ENCODE data around the gene SLC7A5. TPM values are rescaled to one million over a fixed set of nuclear protein-coding genes. Genes with fewer than 3 reads are reported as not detected.

The SLC7A5 gene
- total RNA-seq, 1 donor from 2014 or later, result 271 TPM

DNA sequence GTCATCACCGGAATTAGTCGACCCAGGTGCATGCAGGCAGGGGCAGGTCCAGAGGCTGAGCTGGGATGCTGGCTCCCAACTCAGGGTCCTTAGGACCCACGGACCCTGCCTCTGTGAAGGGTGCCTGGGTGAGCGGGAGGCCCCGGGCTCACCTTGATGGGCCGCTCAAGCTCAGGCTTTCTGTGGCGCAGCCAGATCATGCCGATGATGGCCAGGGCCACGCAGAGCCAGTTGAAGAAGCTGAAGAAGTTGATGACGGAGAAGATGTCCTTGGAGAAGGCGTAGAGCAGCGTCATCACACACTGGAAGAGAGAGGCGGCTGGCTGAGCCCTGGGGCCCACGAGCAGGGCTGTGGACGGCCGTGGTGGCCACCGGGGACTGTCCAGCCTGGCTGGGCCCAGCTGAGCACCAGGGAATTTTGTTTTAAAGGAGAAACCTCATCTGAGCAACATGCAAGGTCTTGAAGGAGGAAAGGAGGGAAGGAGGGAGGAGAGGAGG lies 32.9 kb downstream of the SLC7A5 start:
- no peaks in the 10 kb centered on the region for H3K9me3 Mint-ChIP-seq
- no peak overlapping the region for H3K4me3 Mint-ChIP-seq (ENCODE audit: low read depth)
- no peak for DNase-seq (ENCODE audit: low spot score)
- H3K36me3 Mint-ChIP-seq (ENCODE audit: low read depth), result peaks cover 57% of the 10 kb centered on the region
- H3K4me1 Mint-ChIP-seq (ENCODE audit: low read depth), result no peaks in the 10 kb centered on the region
- no peaks in the 10 kb centered on the region for H3K27me3 Mint-ChIP-seq (ENCODE audit: low read depth)
- no peak overlapping the region for H3K27ac Mint-ChIP-seq
- intact Hi-C loops (cut with micrococcal nuclease), result no loop called here

DNA sequence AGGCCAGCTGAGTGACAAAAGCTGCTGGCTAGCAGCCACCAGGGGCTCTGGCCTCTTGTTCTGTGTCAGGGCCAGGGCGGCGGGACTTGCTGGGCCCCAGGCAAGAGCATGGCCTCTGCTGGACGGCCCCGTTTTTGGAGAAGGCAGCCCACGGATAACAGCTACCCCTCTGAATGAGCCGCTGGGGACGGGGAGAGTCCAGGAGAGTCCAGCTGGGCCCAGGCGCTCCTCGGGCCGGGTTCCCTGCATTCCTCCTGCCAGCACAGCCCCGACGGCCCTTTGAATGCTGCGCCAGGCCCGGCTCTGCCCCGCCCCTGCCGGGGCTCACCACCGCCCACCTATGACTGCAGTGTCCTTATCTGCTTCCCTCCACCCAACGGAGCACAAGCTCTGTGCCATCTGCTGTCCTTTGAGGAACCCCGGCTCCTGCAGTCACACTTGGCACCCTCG lies 33.4 kb downstream of the SLC7A5 start:
- Mint-ChIP-seq H3K27me3 (ENCODE audit: low read depth) (no peaks in the 10 kb centered on the region), H3K4me1 (ENCODE audit: low read depth) (no peaks in the 10 kb centered on the region), H3K9me3 (no peaks in the 10 kb centered on the region), H3K27ac (no peak overlapping the region), H3K36me3 (ENCODE audit: low read depth) (peaks cover 62% of the 10 kb centered on the region), H3K4me3 (ENCODE audit: low read depth) (no peak overlapping the region)
- DNase-seq (ENCODE audit: low spot score), result no peak
- intact Hi-C loops (cut with micrococcal nuclease), result no loop called here

DNA sequence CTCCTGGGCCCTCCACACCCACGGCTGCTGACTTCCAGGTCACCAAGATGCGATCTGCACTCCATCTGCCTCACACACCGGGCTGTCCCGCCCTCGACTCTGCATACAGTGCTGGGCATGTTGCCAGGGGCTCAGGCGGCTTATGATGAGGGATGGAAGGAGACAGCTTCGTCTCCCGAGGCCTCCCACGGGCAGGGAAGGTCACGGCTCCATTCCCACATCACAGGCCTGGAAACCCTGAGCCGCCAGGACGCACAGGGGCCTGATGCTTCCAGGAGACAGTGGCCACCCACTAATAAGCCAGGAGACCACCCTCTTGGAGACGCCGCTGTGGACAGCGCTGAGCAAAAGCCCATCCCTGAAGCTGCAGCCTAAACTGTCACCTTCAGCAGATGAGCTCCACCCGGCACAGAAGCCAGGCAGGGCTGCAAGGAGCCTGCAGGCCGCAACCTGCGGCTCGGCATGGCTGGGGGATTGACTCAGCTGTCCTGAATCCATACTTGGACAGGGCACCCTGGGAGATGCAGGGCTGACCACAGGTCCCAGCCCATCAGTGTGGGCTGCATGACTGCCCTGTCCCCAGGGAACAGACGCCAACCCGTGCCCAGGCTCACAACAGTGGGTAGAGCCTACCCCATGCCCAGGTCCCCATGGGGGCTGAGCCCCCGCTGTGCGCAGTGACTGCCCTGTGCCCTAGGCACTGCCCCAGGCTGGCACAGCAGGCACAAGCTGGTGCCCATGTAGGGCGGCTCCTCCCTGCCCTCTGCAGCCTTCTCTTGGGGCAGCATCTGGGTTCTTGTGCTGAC lies 34.4 kb downstream of the SLC7A5 start:
- no peaks in the 10 kb centered on the region for H3K4me1 Mint-ChIP-seq (ENCODE audit: low read depth)
- peaks cover 67% of the 10 kb centered on the region for H3K36me3 Mint-ChIP-seq (ENCODE audit: low read depth)
- no peaks in the 10 kb centered on the region for H3K9me3 Mint-ChIP-seq
- DNase-seq (ENCODE audit: low spot score), result no peak
- intact Hi-C loops (cut with micrococcal nuclease), result no loop called here
- no peaks in the 10 kb centered on the region for H3K27me3 Mint-ChIP-seq (ENCODE audit: low read depth)
- no peak overlapping the region for H3K4me3 Mint-ChIP-seq (ENCODE audit: low read depth)
- H3K27ac Mint-ChIP-seq, result no peak overlapping the region

DNA sequence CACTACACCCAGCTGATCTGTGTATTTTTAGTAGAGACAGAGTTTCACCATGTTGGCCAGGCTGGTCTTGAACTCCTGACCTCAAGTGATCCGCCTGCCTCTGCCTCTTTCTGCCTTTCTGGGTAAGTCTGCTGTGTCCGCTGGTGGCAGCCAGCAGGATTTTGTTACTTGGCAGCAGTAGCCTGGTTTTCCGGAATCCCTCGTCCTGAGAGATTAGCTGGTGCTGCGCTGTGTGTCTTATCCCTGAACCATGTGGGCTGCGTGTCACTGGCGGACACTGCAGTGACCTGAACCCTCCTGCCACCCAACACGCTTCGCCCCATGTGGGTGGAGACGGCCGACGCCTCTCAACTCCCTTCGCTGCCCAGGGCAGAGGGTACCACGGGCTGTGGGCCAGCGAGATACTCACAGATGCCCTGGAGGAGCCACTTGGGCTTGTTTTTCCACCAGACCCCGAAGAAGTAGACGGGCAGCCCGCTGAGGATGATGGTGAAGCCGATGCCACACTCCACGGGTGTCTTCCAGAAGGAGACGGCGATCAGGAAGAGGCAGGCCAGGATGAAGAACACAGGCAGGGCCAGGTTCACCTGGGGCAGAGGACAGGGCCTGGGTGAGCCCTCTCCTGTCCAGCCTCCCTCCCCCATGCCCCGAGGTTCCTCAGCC lies 35.2 kb downstream of the SLC7A5 start:
- Mint-ChIP-seq H3K36me3 (ENCODE audit: low read depth) (peaks cover 66% of the 10 kb centered on the region), H3K27ac (no peak overlapping the region), H3K9me3 (no peaks in the 10 kb centered on the region), H3K27me3 (ENCODE audit: low read depth) (no peaks in the 10 kb centered on the region), H3K4me1 (ENCODE audit: low read depth) (no peaks in the 10 kb centered on the region), H3K4me3 (ENCODE audit: low read depth) (no peak overlapping the region)
- no peak for DNase-seq (ENCODE audit: low spot score)
- intact Hi-C loops (cut with micrococcal nuclease), result no loop called here

DNA sequence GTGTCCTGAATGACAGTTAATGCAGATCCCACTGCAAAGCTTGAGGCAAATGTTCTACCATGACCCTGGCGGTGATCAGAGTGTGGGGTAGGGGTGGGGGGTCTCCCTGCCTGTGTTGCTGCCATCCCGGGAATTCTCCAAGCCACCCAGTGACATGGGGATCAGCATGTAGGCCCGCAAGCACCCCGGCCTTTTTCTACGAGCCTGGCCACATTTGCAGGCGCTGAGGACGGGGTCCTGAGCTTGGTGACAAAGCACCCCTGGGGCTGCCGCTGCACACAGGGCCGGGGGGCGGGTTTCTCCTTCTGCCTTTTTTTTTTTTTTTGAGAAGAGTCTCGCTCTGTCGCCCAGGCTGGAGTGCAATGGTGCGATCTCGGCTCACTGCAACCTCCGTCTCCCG lies 35.8 kb downstream of the SLC7A5 start:
- no peaks in the 10 kb centered on the region for H3K27me3 Mint-ChIP-seq (ENCODE audit: low read depth)
- H3K36me3 Mint-ChIP-seq (ENCODE audit: low read depth), result peaks cover 65% of the 10 kb centered on the region
- intact Hi-C loops (cut with micrococcal nuclease), result no loop called here
- DNase-seq (ENCODE audit: low spot score), result no peak
- no peak overlapping the region for H3K4me3 Mint-ChIP-seq (ENCODE audit: low read depth)
- no peak overlapping the region for H3K27ac Mint-ChIP-seq
- no peaks in the 10 kb centered on the region for H3K9me3 Mint-ChIP-seq
- H3K4me1 Mint-ChIP-seq (ENCODE audit: low read depth), result no peaks in the 10 kb centered on the region

DNA sequence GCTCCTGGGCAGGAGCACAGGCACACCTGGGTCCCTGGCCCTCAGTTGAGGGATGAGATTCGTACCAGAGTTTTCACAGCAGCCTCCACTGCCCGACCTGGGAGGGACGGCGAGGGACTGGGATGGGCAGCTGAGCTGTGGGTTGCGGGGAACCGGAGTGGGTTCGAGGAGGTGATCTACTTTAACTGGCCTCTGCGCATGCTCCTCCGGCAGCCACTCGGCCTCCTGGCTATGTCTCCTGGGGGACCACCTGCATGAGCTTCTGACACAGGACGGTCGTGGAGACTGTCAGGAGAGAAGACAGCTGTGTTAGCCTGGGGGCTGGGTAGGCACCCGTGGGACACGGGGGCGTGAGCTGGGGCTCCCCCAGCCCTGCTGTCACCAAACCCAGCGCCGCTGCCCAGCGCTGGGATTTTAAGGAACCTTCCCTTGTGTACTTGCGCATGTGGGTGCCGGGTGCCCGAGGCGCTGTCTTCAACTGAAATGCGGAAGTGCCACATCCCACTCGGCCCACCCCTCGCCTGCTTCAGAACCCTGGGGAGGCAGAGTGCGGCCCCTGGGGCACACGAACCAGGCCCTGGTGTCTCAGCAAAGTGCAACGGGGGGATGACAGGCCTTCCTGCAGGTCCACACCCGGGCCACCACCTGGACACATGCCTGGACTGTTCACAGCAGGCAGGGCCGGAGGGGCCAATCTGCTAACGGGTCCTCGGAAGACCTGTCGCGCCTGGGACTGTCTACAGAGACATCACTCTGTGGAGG lies 36.4 kb downstream of the SLC7A5 start:
- Mint-ChIP-seq H3K27ac (no peak overlapping the region), H3K9me3 (no peaks in the 10 kb centered on the region), H3K4me3 (ENCODE audit: low read depth) (no peak overlapping the region), H3K4me1 (ENCODE audit: low read depth) (no peaks in the 10 kb centered on the region), H3K27me3 (ENCODE audit: low read depth) (no peaks in the 10 kb centered on the region), H3K36me3 (ENCODE audit: low read depth) (peaks cover 59% of the 10 kb centered on the region)
- no peak for DNase-seq (ENCODE audit: low spot score)
- intact Hi-C loops (cut with micrococcal nuclease), result no loop called here

DNA sequence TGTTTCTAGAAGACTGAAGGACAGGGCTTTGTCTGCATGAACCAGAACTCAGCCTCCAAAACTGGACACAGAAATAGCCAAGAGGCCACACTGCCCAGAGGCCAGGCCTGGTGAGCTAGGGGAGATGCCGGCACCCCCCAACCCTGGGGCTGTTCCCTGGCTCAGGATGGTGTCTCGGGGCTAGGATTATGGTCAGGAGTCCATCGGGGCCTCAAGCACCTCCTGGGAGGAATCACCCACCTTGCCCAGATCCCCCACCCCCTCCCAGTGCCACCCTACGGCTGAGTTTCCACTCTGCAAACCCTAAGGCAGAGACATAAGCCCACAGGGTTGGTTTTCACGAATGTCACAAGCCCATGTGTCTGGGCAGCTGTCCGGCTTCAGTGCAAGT lies 37.2 kb downstream of the SLC7A5 start:
- intact Hi-C loops (cut with micrococcal nuclease), result no loop called here

DNA sequence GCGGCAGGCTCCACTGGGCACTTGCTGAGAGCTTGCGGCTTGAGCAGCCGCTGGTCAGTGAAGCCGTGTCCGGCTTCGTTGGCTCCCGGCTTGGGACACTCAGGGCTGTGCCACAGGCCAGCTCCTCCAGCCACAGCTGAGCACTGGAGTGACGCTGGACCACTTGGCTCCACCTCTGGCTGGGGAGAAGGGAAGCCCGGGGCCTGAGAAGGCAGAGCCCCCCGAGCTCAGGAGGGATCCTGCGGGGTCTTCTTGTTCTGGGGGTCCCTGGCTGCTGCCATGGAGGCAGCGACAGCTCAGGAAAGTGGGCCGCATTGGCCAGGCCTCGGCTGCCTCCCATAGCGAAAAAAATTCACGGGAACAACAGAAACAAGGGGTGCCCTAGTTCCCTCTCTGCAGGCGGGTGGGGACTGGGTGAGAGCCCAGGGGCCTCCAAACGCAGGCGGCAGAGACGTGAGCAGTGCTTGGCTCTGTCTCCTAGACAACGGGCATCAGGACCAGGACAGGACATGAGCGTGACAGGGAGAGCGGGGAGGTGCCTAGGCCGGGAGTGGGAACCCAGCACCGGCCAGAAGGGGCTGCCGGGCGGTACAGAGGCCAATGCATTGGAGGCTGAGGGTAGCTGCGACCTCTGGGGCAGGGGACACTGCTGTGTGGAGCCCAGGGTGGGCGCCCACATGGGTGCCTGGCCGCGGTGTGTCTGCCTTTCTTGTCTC lies 37.7 kb downstream of the SLC7A5 start:
- intact Hi-C loops (cut with micrococcal nuclease), result no loop called here
- no peak for DNase-seq (ENCODE audit: low spot score)

More for the DNA sequence above, 37.2 kb downstream of the SLC7A5 start:
- H3K27ac Mint-ChIP-seq, result no peak overlapping the region
- no peak for DNase-seq (ENCODE audit: low spot score)
- H3K4me3 Mint-ChIP-seq (ENCODE audit: low read depth), result no peak overlapping the region
- peaks cover 51% of the 10 kb centered on the region for H3K36me3 Mint-ChIP-seq (ENCODE audit: low read depth)
- no peaks in the 10 kb centered on the region for H3K27me3 Mint-ChIP-seq (ENCODE audit: low read depth)
- H3K4me1 Mint-ChIP-seq (ENCODE audit: low read depth), result no peaks in the 10 kb centered on the region
- no peaks in the 10 kb centered on the region for H3K9me3 Mint-ChIP-seq

DNA sequence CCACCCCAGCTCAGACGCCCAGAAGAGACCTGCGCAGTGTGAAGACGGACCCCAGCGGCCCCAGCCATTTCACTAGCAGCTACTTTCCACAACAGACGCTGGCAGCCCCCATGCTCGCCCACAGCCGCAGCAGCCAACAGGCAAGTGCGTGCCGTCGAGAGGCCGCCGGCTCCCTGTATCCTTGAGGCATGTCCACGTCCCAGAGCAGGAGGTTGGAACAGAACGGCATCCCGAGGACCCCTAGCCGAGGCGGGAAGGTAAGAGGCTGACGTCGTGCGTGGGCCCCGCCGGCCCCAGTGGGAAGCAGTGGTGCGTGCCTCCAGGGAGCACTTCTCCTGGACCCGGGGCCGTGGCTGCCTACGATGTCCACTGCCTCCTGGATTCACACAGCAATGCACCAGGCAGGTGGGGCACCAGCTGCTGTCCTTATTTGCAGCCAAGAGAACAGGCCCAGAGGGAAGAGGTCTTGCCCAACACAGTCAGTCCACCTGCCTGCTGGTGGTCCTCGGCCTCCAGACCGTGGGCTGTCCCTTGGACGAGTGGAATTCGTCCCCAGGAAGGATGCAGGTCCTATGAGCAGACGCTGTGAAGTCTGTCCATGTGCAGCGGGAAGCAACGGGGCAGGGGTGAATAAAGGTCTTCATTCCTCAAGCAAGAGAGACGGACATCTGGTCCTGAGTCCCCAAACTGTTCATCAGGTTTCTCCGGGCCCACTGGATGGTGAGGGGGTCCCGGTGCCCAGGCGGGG lies 38.5 kb downstream of the SLC7A5 start:
- intact Hi-C loops (cut with micrococcal nuclease), result no loop called here

More for the DNA sequence above, 37.7 kb downstream of the SLC7A5 start:
- Mint-ChIP-seq H3K4me3 (ENCODE audit: low read depth) (no peak overlapping the region), H3K9me3 (no peaks in the 10 kb centered on the region), H3K36me3 (ENCODE audit: low read depth) (peaks cover 50% of the 10 kb centered on the region), H3K4me1 (ENCODE audit: low read depth) (no peaks in the 10 kb centered on the region), H3K27me3 (ENCODE audit: low read depth) (no peaks in the 10 kb centered on the region), H3K27ac (no peak overlapping the region)

DNA sequence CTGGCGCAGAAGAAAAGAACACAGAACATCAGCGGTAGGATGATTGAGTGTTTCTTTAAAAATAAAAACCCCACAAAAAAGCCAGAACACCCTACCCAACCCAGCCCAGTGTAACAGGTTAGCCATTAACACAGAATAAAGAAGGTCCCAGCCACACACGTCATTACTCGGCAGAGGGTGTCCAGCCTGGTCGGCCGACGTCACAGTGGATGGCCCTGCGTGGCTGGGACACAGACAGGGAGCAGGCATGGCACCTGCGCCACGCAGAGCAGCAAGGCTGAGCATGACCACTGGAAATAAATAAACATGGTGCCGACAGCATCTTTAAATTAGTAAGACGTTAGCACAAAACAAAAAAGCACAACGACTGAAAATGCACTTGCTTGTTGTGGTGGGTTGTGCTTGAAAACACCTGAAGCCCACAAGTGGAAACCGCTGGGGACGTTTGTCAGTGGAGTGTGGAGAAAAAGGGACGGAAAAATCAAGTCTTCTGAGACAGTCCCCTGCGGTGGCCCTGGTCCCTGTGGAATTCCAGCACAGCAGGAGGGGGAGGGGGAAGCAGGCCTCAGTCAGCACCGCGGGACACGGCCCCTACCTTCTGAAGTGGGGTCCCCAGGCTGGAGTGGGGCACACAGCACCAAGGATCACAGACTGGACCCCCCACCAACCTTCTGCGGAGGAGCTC lies 39.2 kb downstream of the SLC7A5 start:
- peaks cover 43% of the 10 kb centered on the region for H3K36me3 Mint-ChIP-seq (ENCODE audit: low read depth)
- DNase-seq (ENCODE audit: low spot score), result no peak
- H3K27ac Mint-ChIP-seq, result no peak overlapping the region
- H3K27me3 Mint-ChIP-seq (ENCODE audit: low read depth), result no peaks in the 10 kb centered on the region
- no peaks in the 10 kb centered on the region for H3K4me1 Mint-ChIP-seq (ENCODE audit: low read depth)
- H3K4me3 Mint-ChIP-seq (ENCODE audit: low read depth), result no peak overlapping the region
- no peaks in the 10 kb centered on the region for H3K9me3 Mint-ChIP-seq
- intact Hi-C loops (cut with micrococcal nuclease), result loop anchor here (5.0 kb wide), 1 partner anchor 53 kb away; no protein-coding TSS in a partner anchor

More for the DNA sequence above, 38.5 kb downstream of the SLC7A5 start:
- H3K4me1 Mint-ChIP-seq (ENCODE audit: low read depth), result no peaks in the 10 kb centered on the region
- no peak overlapping the region for H3K4me3 Mint-ChIP-seq (ENCODE audit: low read depth)
- peaks cover 43% of the 10 kb centered on the region for H3K36me3 Mint-ChIP-seq (ENCODE audit: low read depth)
- no peaks in the 10 kb centered on the region for H3K9me3 Mint-ChIP-seq
- no peaks in the 10 kb centered on the region for H3K27me3 Mint-ChIP-seq (ENCODE audit: low read depth)
- DNase-seq (ENCODE audit: low spot score), result no peak
- no peak overlapping the region for H3K27ac Mint-ChIP-seq

DNA sequence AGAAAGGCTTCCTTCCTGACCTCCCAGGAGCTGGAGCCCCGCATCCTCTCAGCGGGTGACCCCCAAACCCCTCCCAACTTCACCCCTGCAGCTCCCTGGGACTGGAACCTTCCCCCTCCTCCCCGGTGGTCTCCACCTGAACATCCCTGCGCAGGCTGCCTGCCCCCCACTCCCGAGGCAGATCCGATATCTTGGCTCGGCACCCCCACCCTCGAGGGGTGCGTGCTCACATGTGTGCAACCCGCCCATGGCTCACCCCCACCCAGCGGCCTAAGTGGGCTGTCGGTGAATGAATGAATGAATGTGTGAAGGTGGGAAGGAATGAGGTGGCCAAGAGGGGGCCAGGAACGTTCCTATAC lies 39.7 kb downstream of the SLC7A5 start:
- no peak for DNase-seq (ENCODE audit: low spot score)
- Mint-ChIP-seq H3K27me3 (ENCODE audit: low read depth) (no peaks in the 10 kb centered on the region), H3K36me3 (ENCODE audit: low read depth) (peaks cover 42% of the 10 kb centered on the region), H3K4me3 (ENCODE audit: low read depth) (no peak overlapping the region), H3K9me3 (no peaks in the 10 kb centered on the region), H3K27ac (no peak overlapping the region), H3K4me1 (ENCODE audit: low read depth) (no peaks in the 10 kb centered on the region)
- intact Hi-C loops (cut with micrococcal nuclease), result loop anchor here (5.0 kb wide), 1 partner anchor 52 kb away; no protein-coding TSS in a partner anchor

All from activated T-helper 2 cell treated with anti-CD3 and anti-CD28 coated beads, Interferon-gamma antibody, Interleukin-2, Interleukin-4, amounts not matched to agents 10 μg/mL and 5 μg/mL and 100 μg/mL, durations not matched to agents 14 hours and 24 hours and 36 hours (primary cell).